HG02840 (cell line): ENCODE data around the gene MVB12B.
"Not testable (repeated sequence)": the region's sequence is repeated elsewhere in the genome, so short reads cannot be mapped to it uniquely, and the experiment has no call there.

ENCODE experiments used
- ATAC-seq: cut with Tn5 transposase; IDR thresholded peaks from one replicate; pipeline ENCODE4 v1.9.1; 2021; ENCODE audit warnings: mild to moderate bottlenecking, moderate library complexity, moderate number of reproducible peaks; ENCODE audit not compliant: unreplicated experiment, low FRiP score

MVB12B gene

GRCh38 chr9:126546036-126546435, 219.4 kb downstream of the MVB12B start:
- no peak for ATAC-seq

GRCh38 chr9:126548312-126548711, 221.7 kb downstream of the MVB12B start:
- ATAC-seq = no peak

- no peak for ATAC-seq
These were observed 222.8 kb downstream of the MVB12B start for GRCh38 chr9:126549246-126550006.

DNA sequence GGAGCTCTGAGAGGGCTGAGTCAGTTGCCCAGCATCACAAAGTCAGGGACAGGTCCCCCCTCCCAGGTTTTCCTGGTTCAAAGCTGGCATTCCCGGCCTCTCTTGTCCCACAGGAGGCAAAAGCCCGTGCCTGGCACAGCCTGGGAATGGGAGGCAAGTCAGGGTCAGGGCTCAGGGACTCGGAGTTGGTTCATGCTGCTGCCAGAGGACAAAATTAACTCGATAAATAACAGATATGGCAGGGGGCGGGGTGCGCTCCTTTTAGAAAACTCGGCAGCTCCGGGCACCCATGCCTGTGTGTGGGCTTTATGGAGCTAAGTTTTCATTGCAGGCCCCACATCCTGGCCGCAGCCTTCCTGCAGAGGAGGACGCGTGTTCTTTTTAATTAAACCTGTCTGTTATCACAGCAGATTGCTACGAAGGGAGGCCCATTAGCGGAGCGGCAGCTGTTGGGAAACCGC, 224.3 kb downstream of the MVB12B start:
- no peak for ATAC-seq

DNA sequence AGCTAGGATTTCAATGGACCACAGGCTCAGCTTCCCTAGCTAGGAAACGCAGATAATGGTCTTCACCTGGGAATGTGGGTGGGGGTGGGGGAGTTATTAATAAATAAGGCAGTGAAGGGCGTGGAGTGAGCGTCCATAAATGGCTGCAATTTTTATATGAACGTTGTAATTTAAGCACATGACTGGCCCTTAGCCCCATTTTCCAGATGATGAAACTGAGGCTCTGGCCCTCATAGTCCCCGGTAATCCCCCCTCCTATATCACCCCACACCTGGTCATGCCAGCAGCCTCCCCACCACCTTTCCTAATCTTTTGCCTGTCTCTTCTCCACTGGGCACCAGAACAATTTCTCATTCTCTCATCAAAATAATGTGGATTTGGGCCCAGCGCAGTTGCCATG, 225.2 kb downstream of the MVB12B start:
- ATAC-seq = no peak

DNA sequence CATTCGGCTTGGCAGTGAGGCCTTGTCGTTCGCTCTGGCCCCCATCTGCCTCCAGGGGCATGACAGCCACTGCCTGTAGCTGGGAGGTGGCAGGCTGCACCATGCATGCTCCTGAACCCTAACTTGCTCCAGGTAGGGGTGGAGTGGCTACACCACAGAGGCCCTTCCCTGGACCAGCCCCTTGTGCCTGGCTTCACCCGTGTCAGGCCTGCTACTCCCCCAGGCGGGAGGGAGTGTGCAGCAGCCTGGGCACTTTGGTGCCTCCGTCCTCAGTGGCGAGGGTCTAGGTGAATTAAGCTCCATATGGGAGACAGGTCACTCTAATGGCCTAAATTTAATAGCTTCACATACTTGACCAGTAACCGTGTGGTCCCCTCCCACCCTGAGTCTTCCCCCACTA, 227.7 kb downstream of the MVB12B start:
- ATAC-seq = no peak

DNA sequence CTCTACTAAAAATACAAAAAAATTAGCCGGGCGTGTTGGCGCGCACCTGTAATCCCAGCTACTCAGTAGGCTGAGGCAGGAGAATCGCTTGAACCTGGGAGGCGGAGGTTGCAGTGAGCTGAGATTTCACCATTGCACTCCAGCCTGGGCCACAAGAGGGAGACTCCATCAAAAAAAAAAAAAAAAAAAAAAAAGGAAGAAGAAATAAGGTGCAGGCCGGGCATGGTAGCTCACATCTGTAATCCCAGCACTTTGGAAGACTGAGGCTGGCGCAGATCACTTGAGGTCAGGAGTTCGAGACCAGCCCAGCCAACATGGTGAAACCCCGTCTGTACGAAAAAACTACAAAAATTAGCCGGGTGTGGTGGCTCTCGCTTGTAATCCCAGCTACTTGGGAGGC, 228.8 kb downstream of the MVB12B start:
- not testable (repeated sequence) for ATAC-seq
